ENCODE results near the gene PEX1.
A peak's percentile ranks its signal among the peaks of the same experiment; 100 is the strongest.
"Not testable (repeated sequence)": the region's sequence is repeated elsewhere in the genome, so short reads cannot be mapped to it uniquely, and the experiment has no call there.

PEX1 gene

DNA sequence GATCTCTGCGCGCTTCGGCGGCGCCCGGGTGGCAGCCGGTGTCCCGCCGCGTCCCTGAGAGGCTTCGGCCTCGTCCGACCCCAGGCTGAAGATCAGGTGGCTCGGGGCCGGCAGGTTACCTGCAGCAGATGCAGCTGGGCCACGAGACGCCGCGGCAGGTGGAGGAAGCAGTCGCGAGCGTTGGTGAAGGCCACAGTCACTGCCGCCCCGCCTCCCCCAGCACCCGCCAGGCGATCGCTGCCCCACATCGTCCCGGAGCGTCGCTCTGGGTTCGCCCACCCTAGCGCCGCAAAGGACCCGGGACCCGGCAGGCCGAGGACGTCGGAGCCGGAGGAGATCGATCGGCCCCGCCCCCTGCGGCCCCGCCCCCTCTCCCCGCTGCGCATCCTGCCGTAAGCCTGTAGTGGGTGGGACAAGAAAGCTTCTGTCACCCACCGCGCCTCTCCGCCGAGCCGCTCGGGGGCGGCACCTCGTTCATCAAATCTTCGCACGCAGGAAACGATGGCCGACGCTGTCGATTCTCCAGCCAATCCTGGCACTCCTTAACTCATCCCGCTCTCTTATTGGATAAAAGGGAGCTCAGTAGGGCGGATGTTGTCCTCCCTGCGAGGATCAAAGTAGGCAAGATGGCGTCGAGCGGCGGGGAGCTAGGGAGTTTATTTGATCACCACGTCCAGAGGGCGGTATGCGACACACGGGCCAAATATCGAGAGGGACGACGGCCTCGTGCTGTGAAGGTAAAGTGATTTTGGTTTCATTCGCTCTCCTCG is at the start of gene PEX1, which contains the start of gene RBM48:
Gene PEX1 (minus strand): TSS at position 333 of the 770 bp plus-strand sequence. CDS start 85 bp downstream, at position 248.
Gene RBM48 (plus strand): TSS at position 608 of the 770 bp plus-strand sequence. CDS start 19 bp downstream, at position 627.
- DNase-seq, result peak; percentile 98

DNA sequence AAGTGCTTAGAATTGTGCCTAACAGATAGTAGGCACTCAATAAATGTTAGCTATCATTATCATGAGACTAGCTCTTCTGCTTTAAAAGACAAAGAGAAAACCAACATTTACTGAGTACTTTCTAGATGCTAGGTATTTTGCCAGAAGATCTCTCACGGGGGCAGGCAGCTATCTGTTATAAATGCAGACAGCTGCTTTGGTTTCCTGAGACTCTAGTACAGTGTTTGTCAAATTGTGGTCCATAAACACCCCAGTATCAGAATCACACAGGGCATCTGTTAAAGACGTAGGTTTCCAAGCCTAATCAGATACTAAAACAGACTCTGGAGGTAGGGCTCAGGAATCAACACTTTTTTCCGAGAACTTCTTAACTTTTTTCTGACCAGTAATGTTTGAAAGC is 48.0 kb upstream of the PEX1 start:
- DNase-seq, result no peak

DNA sequence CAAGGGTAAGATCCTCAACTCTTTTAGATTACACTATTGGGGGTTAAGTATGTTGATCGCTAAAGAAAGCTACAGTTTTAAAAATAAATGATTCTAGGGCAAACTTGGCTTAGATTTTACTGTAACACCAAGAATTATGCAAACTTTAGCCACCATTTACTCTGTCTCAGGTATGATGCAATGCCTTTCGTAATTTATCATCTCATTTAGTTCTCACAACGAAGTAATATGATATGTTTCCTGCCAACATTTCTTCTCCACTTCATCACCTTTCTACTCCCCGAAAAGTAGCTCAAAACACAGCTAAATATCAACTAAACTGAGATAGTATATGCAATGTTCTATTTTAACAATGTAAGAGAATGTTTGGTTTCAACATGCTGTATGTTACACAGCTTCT is 40.8 kb upstream of the PEX1 start:
- no peak for DNase-seq

DNA sequence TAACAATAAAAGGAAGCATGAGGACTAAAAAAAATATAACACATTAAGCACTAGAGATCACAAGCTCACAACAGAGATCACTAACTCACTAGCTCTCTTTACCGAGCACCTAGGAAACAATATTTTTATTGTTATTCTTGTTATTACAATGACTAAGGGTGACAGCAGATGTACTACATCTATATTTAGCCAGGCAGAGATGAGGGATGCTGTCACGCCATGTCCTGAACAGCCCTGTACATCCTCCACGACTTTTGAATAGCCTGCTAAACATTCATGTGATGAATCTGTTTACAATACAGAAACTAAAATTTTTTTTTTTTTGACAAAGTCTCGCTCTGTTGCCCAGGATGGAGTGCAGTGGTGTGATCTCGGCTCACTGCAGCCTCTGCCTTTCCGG is 39.1 kb upstream of the PEX1 start:
- no peak for DNase-seq

DNA sequence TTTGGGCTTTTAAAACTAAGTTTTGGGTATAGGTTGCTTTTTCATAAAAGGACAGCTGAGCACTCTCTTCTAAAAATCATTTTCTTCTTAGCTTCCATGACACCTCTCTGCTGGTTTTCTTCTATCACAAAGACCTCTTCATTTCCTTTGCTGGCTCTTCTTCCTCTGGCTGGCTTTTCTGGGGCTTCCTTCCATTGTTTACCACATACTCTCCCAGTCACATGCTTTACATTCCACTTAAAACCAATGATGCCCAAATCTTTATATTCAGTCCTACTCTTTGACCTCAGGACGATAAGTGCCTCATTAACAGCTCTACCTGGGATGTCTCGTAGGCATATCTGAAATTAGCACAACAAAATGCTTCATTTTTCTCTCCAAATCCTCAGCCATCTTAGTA is 35.0 kb upstream of the PEX1 start:
- DNase-seq, result no peak

DNA sequence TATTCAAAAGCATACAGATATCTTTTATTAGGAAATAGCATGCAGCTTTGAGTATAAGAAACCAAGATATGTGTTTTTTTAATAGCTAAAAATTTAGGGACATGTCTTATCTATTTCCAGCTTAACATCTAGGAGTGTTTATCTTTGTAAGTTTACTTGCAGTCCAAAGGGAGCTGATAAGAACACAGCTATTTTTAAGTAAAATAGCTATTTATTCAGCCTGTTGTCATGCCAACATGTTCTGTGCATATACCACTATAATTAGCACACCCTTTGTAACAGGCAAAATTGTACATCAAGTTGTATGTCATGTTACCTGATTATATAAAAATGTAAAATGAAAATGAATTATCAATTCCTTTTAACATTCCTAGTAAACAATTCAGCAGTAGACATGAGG is 32.3 kb upstream of the PEX1 start:
- no peak for DNase-seq

DNA sequence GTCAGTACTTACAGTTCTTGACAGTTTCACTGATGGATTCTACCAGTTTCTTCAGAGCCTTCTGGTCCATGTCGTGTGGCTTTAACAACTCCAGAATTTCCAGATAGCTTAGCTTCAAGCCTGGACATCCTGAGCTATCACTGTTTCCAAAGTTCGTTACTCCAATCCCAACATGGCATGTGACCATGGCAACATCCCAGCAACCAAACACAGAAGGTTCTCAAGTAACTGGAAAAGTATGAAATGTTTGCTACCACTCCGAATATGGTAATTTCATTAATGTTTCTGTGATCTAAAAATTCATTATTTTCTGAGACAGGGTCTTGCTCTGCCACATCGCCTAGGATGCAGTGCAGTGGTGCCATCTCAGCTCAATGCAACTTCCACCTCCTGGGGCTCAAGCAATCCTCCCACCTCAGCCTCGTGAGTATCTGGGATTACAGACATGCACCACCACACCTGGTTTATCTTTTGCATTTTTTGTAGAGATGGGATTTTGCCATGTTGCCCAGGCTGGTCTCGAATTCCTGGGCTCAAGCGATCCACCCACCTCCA is 29.6 kb upstream of the PEX1 start:
- DNase-seq, result no peak

DNA sequence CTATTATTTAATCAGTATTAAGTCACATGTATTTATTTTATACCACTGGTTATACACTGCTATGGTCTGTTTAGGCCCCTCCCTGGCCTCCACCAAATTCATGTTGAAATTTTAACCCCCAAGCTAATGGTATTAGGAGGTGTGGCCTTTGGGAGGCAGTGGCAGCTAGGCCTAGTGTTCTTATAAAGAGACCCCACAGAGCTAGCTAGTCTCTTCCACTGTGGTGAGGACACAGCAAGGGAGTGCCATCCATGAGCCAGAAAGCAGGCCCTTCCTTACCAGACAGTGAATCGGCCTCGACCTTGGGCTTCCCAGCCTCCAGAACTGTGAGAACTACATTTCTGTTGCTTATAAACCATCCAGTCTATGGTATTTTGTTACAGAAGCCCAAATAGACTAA is 28.9 kb upstream of the PEX1 start:
- no peak for DNase-seq

DNA sequence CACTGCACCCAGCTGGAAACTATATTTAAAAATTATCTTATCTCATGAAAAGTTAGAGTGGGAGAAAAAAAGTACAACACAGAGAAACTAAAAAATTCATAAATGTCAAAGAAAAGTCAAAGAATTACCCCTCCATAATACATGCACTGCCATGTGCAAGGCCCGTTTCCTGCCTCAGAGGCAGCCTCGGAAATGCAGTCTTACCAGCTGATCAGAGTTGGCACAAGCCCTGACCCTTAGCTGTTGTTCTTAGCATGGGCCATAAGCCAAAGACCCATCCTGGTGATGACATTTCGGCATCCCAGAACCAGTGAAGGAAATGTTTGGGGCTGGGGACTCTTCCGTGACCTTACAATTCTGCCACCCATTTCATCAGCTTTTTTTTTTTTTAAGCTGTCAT is 21.9 kb upstream of the PEX1 start:
- no peak for DNase-seq

DNA sequence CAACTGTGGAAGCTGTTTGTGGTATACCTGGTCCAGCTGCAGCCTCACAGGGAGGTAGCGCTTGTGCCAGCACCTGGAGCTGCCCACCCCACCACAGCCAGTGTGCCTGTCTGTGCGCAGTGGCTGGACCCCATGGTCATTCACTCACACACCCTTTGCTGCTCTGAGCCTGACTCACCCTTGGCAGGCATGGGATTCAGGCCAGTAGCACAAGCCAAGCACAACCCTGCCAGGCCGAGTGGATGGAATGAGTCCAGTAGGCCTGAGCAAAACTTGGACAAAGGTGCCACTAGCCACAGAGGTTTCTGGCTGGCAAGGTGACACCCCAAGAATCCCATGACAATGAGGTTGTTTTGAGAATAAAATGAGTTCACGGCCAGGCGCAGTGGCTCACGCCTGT is 19.3 kb upstream of the PEX1 start:
- DNase-seq, result no peak

DNA sequence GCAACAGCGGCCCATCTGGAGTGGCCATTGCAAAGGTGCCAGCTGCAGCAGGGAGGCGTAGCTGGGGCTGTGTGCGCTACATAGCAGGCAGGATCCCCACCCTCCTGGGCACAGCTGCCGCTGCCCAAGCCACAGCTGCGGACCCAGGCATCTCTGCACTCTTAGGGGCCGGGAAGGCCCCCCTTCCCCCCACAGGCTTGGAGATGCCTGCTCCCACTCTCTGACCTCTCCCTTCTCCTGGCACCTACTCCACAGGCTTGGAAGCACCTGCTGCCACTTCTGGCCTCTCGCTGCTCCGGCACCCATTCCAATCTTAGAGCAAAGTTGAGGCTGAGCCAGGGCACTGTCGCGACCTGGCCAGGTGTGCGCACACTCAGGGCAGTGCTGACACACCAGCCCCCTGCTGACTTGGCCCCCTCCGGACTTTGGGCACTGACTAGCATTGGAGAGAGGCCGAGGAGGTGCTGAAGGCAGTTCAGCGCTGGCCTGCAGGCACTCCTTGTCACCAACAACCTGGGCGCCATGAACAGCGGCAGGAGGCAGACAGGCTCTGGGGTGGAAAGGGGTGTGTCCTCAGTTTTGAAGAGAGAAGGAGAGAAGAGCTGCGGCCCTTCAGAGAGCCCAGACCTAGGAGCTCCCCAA is 18.7 kb upstream of the PEX1 start:
- DNase-seq, result no peak

DNA sequence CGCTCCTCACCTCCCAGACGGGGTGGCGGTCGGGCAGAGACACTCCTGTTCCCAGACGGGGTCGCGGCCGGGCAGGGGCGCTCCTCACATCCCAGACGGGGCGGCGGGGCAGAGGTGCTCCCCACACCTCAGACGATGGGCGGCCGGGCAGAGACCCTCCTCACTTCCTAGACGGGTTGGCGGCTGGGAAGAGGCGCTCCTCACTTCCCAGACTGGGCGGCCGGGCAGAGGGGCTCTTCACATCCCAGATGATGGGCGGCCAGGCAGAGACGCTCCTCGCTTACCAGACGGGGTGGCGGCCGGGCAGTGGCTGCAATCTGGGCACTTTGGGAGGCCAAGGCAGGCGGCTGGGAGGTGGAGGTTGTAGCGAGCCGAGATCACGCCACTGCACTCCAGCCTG is 16.8 kb upstream of the PEX1 start:
- not testable (repeated sequence) for DNase-seq

DNA sequence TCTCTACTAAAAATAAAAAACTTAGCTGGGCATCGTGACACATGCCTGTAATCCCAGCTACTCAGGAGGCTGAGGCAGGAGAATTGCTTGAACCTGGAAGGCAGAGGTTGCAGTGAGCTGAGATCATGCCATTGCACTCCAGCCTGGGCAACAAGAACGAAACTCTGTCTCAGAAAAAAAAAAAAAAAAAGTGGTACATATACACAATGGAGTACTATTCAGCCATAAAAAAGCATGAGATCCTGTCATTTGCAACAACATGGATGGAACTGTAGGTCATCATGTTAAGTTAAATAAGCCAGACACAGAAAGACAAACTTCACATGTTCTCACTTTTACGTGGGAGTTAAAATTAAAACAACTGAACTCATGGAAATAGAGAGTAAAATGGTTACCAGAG is 15.2 kb upstream of the PEX1 start:
- not testable (repeated sequence) for DNase-seq

DNA sequence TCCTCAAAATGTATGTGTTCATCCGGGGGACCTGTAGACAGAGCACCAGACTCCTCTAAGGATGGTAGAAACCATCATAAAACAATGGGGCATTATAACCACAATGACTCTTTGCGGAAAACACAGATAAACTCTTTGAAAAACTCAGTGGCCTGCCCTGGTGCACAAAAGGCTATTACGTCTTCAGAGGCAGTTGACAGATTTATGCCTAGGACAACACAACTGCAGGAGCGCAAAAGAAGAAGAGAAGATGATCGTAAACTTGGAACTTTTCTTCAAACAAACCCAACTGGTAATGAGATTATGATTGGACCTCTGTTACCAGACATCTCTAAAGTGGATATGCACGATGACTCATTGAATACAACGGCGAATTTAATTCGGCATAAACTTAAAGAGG is 6.3 kb upstream of the PEX1 start:
- no peak for DNase-seq

DNA sequence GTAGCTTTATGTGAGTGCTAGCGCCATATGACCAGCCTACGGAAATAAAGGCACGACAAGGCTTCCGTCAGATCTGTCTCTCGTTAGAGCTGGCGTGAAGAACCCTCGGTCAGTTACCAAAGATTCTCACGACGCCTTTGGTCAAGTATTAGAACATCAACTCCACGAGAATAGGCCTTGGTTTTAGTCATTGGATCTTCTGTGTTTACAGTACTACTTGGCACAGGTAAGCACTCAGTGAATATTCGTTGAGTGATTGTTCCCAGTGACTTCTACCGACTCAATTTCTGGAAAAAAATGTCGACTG is 591 bp upstream of the PEX1 start:
- no peak for DNase-seq

DNA sequence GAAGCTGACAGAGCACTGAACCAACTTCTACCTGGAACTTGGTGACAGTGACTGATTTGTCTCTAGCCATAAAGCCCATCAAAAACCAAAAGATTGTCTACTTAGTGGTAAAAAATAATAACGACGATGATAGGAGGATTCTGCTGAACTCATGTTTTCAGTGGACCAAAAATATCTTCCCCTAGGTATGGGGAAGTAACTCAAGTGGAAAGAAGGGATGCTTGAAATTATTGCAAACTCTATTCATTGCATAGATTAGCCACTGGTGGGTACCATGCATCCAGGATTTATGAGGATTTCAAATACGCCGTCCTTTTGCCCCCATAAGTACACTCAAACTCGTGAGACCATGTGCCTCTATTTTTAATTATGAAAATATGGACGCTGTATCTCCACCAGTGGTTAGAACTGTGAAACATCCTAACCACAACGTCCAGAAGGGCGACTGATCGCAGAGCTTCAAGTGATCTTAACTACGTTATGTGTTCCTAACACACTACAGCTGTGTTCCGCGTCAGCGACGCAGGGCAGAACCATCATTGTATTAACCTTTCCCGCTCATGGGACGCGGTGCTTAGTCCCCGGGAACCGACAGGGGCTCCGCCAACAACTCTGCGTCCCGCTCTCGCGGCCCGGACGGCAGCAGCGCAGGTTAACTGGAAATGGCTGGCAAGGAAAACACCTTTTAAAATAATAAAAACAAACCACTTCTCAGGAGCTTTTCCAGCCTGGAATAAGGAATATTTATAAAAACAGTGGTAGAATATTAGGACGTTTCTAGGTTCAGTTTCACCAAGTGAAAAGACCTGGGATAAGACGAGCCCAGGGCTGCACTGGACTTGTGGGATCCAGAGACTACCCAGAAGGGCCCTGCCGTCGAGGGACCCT is 776 bp downstream of the PEX1 start:
- DNase-seq, result peak; percentile 53

DNA sequence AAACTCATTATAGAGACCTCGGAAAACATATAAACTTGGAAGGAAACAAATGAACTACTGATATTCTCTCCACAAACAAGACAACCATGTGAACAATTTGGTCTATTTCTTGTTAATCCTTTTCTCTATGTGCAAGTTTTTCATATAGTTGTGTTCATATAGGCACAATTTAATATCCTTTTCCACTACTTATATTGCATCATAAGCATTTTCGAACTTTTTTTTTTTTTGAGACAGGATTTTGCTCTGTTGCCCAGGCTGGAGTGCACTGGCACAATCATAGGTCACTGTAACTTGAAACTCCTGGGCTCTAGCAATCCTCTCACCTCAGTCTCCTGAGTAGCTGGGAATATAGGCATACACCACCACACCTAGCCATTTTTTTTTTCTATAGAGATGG is 5.2 kb downstream of the PEX1 start:
- no peak for DNase-seq

DNA sequence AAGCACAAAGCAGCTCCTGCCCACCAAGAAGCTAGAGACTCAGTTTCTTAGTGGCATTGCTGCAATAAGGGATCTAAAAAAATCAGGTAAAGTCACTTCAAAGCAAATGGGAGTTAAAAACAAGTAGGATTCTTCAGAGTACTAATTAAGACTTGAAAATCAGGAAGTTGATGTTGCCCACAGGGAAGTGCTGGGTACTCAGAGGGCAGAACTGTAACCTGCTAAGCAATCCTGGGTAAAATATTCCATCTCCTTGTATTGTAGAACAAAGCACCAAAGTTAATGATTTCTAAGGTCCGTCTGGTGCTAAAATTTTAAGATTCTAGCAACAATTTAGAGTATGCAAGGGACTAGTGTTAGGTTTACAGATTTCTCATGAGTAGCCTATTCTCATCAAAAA is 8.3 kb downstream of the PEX1 start:
- no peak for DNase-seq

DNA sequence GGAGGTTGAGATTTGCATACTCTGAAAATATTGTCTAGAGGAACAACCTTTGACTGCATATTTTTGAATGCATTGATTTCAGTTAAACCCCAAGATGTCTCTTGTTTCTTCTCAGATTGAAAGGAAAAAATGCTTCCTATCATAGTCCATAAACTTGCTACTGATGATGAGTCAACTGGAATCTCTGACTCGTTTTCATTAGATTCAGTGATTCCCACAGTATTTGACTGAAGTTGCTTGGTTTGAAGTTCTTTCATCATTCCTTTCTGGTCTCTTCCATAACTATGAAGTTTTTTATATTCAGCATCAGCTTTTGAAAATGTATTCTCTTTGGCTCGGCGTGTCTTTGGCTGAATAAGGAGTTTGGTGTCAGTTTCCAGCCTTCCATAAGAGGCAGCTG is 10.7 kb downstream of the PEX1 start:
- DNase-seq, result no peak

DNA sequence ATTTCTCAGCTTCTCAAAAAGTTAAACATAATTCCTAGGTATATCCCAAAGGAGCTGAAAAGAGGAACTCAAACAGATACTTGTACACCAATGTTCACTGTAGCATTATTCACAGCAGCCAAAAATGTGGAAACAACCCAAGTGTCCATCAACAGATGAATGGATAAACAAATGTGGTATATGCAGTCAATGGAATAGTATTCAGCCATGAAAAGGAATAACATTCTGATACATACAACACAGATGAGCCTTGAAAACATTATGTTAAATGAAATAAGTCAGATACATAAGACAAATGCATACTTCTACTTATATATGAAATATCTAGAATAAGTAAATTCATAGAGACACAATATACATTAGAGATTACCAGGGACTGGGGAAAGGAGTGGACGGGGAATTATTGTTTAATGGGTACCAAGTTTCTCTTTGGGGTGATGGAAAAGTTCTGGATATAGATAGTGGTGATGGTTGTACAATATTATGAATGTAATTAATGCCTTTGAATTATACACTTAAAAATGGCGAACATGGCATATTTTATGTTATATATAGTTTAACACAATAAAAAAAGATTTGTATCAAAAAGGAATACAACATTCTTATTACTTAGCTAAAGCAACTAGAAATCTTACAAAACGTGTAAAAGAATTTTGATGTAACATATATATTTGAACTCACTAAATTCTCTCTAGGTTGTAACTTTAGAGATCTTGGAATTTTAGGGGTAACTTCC is 15.0 kb downstream of the PEX1 start:
- DNase-seq, result no peak

DNA sequence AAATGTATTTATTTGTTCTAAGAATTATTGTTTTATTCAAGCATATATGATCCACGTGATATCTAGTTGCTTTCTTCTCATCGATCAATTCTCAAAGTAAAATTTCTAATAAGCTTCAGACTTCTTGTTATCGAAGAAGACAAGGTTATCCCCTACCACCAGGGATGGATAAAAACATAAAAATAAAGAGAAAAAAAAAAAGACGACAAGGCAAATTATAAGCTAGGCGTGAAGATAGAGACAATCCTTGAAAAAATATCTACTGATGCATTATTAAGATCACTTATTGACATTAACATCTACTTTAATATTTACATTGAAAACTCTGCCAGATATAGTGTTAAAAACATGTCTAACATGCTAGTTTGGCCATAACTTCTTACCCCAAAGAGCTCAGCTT is 19.4 kb downstream of the PEX1 start:
- DNase-seq, result no peak

DNA sequence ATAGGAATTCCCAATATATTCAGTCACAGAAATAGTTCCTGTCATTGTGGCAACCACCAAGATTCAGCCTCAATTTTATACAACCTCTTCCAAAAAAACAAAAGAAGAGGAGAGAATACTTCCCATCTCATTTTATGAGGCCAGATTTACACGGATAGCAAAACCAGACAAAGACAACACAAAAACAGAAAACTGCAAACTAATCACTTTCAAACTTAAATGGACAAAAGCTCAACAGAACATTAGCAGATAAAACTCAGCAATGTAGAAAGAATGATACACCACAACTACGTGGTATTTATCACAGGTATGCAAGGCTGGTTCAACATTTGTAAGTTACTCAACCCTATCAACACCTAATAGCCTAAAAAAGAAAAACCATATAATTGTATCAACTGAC is 22.0 kb downstream of the PEX1 start:
- DNase-seq, result no peak

DNA sequence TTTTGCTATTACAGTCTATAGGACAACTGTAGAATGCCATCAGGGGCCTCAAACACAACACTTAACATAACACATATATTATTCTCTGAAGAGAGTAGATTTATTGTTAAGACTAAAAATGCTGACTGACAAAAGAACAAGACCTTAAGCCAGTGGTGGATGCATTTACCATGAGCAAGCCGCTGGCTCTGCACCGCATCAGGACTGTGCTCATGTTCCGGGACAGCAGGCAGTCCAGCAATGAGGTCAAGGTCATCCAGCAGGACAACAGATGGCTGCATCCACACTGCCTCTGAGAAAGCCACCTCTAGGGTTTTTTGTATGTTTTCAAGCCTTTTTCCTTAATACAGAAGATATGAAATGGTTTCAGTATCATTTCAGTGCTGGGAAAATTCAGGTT is 23.8 kb downstream of the PEX1 start:
- DNase-seq, result no peak

Data from CD4-positive, alpha-beta T cell treated with Interleukin-12 subunit alpha and Interleukin-12 subunit beta, for 1 hour (primary cell).